Hematopoietic multipotent progenitor cell treated with erythropoietin and hydrocortisone succinate and interleukin-3 and kit ligand, for 15 days (in vitro differentiated cells): ENCODE results near the gene PRAMEF20.

Experiments
- DNase-seq: peaks from one replicate; pipeline ENCODE4 v3.0.0-alpha.2; 2015; ENCODE audit warnings: low spot score

The PRAMEF20 gene

GRCh38 chr1:13462682-13463081 lies 52.4 kb downstream of the PRAMEF20 start:
- DNase-seq: no peak

GRCh38 chr1:13465515-13465914 lies 55.3 kb downstream of the PRAMEF20 start:
- DNase-seq: no peak

DNA sequence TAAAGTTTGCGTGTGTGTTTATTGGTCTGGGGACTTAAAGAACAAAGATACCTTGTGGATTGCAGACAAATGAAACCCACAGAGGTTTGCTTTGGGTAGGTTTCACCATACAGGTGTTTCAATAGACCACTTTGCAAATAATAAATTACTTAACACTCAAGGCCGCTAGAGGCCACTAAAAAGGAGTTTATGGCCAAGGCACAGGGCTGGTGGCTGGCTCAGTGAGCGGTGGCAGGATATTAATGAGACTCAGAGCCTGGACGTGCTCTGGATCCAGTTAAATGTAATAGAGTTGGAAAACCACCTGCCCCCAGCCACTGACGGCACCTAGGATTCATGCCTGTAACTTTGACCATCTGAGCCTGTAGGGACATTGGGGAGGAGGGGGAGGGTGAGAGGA lies 59.1 kb downstream of the PRAMEF20 start:
- no peak for DNase-seq
